Testis (tissue), 2 donors: ENCODE results near the gene MMP7.

Experiments
- POLR2A ChIP-seq: fragments of 450-650 bp; IDR thresholded peaks from one replicate; pipeline ENCODE4 v1.6.1; 2017; ENCODE audit warnings: antibody characterized with exemption, mild to moderate bottlenecking, moderate library complexity
- TF ChIP-seq, protein P1 (sequence below), 3 experiments: fragments of 450-650 bp in 2 of 3; fragments of 200-600 bp in 1 of 3; sonication (generic) in 1 of 3; IDR thresholded peaks; one replicate each; pipeline ENCODE4 v1.5.1; 2016 to 2019; ENCODE audit warnings: antibody characterized with exemption in 3 of 3, mild to moderate bottlenecking in 2 of 3, moderate library complexity in 1 of 3

DNA sequence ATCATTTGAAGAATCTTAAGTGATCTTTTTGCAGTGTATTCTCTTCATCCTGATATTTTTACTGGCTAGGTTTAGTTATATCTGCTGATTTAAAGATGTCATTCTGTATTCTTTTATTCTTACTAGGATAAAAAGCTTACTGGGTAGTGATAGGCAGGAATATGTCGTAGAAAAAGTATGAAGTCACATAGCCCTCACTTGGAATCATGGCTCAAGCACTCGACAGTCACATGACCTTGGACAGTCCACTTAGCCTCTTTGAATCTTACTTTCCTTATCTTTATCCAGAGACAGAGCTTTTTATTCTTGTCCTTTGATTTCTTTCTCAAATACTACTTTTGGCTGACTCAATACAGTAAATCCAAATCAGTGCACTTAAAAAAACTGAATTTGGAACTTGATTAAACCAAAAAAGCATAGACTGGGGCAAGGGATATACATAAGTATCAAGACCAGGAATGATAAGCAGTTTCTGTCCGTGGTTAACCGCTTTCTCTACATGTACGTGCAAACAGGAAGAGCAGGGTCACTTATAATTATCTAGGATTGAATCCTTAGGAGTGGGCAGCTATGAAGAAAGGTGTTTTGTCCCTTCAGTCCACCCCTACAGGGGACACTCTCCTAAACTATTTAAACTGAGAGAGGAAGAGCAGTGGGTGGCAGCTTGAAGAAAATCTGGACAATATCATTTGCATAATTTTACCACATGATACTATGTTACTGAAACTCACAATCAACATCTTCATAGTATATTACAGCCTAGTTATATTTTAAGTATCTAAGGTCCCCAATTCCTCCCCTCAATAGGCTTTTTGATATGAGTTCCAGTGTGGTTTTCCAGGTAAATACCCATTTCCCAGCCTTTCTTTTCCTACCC lies 8.0 kb downstream of the MMP7 start:
- TF ChIP-seq POLR2A, result no peak
- TF ChIP-seq, protein P1, sequence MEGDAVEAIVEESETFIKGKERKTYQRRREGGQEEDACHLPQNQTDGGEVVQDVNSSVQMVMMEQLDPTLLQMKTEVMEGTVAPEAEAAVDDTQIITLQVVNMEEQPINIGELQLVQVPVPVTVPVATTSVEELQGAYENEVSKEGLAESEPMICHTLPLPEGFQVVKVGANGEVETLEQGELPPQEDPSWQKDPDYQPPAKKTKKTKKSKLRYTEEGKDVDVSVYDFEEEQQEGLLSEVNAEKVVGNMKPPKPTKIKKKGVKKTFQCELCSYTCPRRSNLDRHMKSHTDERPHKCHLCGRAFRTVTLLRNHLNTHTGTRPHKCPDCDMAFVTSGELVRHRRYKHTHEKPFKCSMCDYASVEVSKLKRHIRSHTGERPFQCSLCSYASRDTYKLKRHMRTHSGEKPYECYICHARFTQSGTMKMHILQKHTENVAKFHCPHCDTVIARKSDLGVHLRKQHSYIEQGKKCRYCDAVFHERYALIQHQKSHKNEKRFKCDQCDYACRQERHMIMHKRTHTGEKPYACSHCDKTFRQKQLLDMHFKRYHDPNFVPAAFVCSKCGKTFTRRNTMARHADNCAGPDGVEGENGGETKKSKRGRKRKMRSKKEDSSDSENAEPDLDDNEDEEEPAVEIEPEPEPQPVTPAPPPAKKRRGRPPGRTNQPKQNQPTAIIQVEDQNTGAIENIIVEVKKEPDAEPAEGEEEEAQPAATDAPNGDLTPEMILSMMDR (IDR thresholded peaks at IDR 0.05), result no peak
